GM19452 (cell line): ENCODE measurements around the gene AHCTF1.
"Not testable (repeated sequence)": the region's sequence is repeated elsewhere in the genome, so short reads cannot be mapped to it uniquely, and the experiment has no call there.

ENCODE experiments used
- ATAC-seq: cut with Tn5 transposase; IDR thresholded peaks from one replicate; pipeline ENCODE4 v1.9.1; 2021; ENCODE audit not compliant: unreplicated experiment

Gene AHCTF1

DNA sequence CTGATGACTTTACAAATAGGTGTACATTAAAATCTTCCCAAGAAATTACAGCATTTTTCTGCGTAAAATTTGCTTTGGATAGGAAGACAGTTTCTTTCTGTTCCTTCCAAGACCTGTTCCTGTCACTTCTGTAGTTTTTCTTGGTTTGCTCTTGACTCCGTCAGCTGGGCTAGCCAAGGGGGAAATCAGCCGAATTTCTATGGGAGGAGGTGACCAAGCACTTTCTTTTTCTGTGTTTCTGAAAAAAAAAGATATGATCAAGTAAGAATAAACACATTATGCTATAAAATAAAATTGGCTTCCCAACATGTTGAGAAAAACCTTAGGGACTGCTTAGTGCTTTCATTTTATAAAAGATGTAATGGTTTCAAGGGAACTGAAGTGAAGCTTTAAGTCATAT lies 91.0 kb downstream of the AHCTF1 start:
- not testable (repeated sequence) for ATAC-seq

GRCh38 chr1:246838118-246838456 lies 93.7 kb downstream of the AHCTF1 start:
- ATAC-seq: no peak

DNA sequence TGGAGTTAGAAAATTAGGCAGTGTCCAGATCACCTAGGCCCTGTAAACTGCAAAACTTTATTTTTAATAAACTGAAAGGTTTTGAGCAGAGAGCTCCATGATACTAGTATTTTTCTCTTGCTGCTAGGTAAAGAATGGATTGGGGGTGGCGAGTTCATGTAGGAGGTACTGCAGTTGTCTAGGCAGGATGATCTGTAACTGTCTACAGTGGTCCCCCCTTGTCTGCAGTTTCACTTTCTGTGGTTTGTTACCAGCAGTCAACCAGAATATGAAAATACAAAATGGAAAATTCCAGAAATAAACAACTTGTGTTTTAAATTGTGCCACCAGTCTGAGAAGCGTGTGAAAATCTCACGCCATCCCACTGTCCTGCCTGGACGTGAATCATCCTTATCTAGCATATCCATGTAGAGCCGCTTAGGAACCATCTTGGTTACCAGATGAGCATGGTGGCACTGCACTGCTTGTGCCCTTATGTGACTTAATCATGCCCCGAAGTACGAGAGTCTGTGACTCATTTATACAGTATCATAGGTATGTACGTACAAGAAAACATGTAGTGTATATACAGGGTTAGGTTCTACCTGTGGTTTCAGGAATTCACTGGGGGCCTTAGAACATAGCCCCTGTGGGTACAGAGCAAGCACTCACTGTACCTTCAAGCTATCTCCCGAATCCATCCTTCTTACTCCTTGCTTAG lies 94.2 kb downstream of the AHCTF1 start:
- ATAC-seq: no peak

DNA sequence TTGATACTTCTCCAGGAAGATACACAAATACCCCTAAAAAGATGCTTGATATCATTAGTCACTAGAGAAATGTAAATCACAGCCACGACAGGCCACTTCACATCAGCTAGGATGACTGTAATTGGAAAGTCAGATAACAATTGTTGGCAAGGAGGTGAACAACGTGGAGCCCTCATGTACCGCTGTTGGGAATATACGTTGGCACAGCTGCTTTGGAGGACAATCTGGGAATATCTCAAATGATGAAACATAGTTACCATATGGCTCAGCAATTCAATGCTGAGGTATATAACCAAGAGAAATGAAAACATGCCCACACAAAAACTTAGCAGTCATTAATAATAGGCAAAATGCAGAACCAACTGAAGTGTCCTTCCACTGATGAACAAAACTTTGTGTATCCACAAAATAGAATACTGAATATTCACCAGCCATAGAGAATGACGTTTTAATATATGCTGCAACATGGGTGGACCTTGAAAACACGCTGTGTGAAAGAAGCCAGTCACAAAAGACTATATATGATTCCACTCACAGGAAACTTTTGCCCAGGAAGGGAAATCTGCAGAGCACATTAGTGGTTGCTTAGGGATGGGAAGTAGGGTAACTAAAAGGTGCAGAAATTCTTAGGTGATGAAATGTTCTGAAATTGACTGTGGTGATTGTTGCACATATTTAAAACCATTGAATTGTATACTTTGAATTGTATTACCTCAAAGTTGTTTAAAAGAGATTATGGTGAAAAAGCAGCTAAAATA lies 95.4 kb downstream of the AHCTF1 start:
- no peak for ATAC-seq

GRCh38 chr1:246831543-246831942 lies 100.2 kb downstream of the AHCTF1 start:
- ATAC-seq: no peak

- no peak for ATAC-seq
These were observed 102.9 kb downstream of the AHCTF1 start for GRCh38 chr1:246828818-246829217.

DNA sequence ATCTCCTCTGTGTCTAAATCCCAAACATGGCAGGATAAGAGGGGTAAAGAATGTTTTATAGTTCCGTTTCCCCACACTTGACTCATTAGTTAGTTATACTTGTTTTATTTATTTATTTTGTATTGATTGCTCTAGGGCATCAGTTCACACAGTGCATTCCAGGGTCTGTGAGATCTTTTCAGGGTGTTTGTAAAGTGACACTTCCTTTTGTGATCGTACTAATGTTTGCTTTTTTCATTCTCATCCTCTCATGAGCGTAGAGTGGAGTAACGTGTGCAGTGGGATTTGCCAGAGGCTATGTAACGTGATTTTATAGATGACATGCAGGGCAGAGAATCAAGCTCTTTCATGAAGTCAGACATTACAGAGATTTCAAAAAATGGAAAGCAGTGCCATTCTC lies 104.4 kb downstream of the AHCTF1 start:
- no peak for ATAC-seq

DNA sequence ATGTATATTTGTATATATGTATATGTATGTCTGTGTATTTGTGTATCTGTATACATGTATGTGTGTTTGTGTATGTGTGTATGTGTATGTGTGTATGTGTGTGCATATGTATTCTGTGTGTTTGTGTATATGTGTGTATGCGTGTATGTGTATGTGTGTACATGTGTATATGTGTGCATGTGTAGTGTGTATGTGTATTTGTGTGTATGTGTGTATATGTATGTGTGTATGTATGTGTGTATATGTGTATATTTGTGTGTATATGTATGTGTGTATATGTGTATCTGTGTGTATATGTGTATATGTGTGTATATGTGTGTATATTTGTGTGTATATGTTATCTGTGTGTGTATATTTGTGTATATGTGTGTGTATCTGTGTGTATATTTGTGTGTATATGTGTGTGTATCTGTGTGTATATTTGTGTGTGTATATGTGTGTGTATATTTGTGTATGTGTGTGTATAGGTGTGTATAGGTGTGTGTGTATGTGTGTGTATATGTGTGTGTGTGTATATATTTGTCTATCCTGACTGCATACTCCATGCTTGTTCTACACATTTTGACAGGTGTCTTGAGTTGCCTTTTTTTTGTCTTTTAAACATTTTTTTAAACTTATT lies 106.1 kb downstream of the AHCTF1 start:
- ATAC-seq: no peak

DNA sequence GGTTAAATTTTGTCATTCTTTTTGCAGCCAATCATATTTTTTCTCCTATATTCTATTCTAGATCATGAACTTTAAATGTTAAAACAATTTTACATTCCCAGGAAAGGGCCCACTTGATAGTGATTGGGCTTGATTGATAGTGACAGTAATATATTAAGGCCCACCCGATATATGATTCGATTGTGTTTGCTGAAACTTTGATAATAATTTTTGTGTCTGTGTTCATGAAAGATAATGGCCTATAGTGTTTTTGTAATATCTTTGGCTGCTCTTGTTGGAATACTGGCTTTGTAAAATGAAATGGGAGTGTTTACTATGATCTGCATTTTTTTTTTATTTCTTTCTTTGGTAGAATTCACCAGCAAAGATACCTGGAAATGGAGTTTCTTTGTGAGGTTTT lies 107.2 kb downstream of the AHCTF1 start:
- no peak for ATAC-seq

- ATAC-seq: not testable (repeated sequence)
These were observed 109.6 kb downstream of the AHCTF1 start for GRCh38 chr1:246822154-246822553.

DNA sequence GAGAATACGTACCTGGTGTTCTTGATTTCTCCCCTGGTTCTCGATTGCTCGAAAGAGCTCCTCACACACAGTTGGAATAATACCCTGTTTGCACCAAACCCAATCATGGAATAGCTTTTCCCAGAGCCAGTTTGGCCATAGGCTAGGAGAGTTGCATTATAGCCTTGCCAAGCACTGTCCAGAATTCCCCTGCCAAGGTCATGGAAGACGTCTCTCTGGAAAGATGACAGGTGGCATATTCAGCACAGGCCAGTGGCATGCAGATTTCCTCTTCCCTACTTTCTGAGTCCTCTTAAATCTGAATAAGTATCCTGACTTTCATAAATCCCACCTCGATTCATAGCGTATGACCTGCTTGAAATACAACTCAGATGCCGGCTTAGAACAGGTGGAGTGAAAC lies 111.1 kb downstream of the AHCTF1 start:
- ATAC-seq: no peak

DNA sequence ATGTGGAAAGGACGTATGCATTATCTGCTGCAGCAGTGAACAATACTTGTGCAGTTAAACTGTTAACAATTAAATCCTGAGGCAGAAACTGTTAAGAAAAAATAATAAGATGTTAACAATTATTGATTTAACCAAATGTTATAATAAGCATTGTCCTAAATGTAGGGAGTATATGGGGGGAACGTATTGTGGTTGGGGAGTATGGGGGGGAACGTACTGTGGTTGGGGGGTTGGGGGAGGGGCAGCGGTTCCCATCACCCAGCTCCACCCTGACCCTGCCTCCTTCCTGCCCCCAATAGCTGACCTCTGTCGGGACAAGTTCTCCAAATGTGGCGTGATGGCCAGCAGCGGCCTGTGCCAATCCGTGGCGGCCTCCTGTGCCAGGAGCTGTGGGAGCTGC lies 114.0 kb downstream of the AHCTF1 start:
- not testable (repeated sequence) for ATAC-seq

GRCh38 chr1:246815693-246816270 lies 116.0 kb downstream of the AHCTF1 start:
- no peak for ATAC-seq

DNA sequence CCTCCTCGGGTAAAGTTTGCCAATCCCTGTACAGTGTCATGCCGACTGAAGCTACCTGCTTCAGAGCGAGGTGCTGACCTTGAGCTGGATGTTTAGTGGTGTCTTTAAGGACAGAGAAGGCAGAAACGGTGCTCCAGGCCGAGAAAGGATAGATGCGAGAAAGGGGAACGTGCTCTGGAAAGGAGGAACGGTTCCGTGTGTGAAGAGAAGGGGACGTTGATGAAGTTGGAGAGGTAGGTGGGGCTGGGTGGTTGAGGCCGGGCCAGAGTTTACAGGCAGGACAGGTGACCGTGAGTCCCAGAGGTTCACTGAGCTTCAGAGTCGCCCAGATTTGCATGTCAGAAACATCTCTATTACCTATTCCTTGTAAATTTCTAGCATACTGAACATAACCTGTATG lies 116.9 kb downstream of the AHCTF1 start:
- no peak for ATAC-seq

- ATAC-seq: not testable (repeated sequence)
These were observed 118.4 kb downstream of the AHCTF1 start for GRCh38 chr1:246813325-246813724.

- no peak for ATAC-seq
These were observed 119.8 kb downstream of the AHCTF1 start for GRCh38 chr1:246811985-246812384.

GRCh38 chr1:246809473-246809872 lies 122.3 kb downstream of the AHCTF1 start:
- ATAC-seq: no peak

GRCh38 chr1:246805135-246805716 lies 126.5 kb downstream of the AHCTF1 start:
- no peak for ATAC-seq

DNA sequence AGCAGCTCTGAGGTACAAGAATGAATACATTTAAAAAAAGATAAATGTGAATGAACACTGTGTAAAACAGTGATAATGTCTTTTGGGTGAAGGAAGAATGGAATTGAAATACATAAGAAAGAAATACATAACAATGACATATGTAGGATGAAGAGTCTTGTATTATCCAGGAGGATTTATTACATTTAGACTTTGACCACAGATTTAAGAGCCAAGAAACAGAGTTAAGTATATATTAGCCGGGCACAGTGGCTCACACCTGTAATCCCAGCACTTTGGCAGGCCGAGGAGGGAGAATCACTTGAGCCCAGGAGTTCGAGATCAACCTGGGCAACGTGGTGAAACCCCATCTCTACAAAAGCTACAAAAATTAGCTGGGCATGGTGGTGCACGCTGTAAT lies 127.9 kb downstream of the AHCTF1 start:
- ATAC-seq: no peak

GRCh38 chr1:246803373-246803772 lies 128.4 kb downstream of the AHCTF1 start:
- no peak for ATAC-seq

GRCh38 chr1:246801241-246802020 lies 130.3 kb downstream of the AHCTF1 start:
- ATAC-seq: no peak
